Right ventricle myocardium superior (tissue), 1 donor: ENCODE measurements around the gene LOXL1. TPM values are rescaled to one million over a fixed set of nuclear protein-coding genes. Genes with fewer than 3 reads are reported as not detected.
A peak's percentile ranks its signal among the peaks of the same experiment; 100 is the strongest.

Source experiments
- ATAC-seq: fragments of 200-7000 bp; cut with Tn5 transposase; one replicate; pipeline ENCODE4 v1.9.1; 2020; ENCODE audit warnings: mild to moderate bottlenecking; ENCODE audit not compliant: poor library complexity
- DNase-seq: peaks from one replicate; pipeline ENCODE4 v3.0.0-alpha.2; 2020
- intact Hi-C: fragments of 100-400 bp; cut with DNase I; formaldehyde crosslinking; loops from one replicate; pipeline ENCODE4 v1.11.2; 2022
- long read RNA-seq: library from polyadenylated mRNA; unstranded; transcript quantifications from one replicate; pipeline ENCODE4 v2.0.0, GENCODE V29; 2021
- total RNA-seq: library from RNA; stranded (reverse); fragmentation: NEBNext Ultra II Directional; extraction: Animal tissue kit (Norgen Biotek cat#: 25700); gene quantifications from one replicate; pipeline ENCODE4 v1.2.1, GENCODE V29; 2021
- donor health status: DM: no; HTN: yes; CAD: no; lungs with severe emphysema.

LOXL1 gene, protein sequence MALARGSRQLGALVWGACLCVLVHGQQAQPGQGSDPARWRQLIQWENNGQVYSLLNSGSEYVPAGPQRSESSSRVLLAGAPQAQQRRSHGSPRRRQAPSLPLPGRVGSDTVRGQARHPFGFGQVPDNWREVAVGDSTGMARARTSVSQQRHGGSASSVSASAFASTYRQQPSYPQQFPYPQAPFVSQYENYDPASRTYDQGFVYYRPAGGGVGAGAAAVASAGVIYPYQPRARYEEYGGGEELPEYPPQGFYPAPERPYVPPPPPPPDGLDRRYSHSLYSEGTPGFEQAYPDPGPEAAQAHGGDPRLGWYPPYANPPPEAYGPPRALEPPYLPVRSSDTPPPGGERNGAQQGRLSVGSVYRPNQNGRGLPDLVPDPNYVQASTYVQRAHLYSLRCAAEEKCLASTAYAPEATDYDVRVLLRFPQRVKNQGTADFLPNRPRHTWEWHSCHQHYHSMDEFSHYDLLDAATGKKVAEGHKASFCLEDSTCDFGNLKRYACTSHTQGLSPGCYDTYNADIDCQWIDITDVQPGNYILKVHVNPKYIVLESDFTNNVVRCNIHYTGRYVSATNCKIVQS
- total RNA-seq, result 14.6 TPM
- long read RNA-seq, transcript LOXL1-201 (7 exons, 2,351 nt), result major isoform, 56 of 61 reads
- long read RNA-seq, partial matches to known transcripts, result 2 of 61 reads
- long read RNA-seq, other reads (novel, unspliced or antisense), result 3 of 61 reads

- DNase-seq, result peak; percentile 86
- intact Hi-C loops, result no loop called here
- peak; percentile 56 for ATAC-seq
Observed at GRCh38 chr15:73926219-73927002, at the start of gene LOXL1. Gene LOXL1, plus strand, starts transcription at chr15:73926462. Its CDS starts 322 bp downstream, at chr15:73926784.

DNA sequence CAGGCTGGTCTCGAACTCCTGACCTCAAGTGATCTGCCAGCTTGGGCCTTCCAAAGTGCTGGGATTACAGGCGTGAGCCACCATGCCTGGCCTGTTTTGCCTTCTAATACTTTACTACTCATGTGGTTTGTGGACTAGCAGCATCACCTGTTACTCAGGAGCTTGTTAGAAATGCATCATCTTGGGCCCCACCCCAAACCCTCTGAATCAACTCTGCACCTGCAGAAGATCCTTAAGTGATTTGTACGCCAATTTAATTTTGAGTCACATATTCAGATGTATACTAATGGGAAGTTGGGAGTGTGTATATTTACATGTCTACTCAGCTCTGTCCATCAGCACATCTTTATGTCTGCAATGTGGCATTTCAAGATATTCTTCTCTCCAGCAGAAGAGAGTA, 46.8 kb upstream of the LOXL1 start:
- DNase-seq, result no peak
- intact Hi-C loops, result no loop called here
- no peak for ATAC-seq

DNA sequence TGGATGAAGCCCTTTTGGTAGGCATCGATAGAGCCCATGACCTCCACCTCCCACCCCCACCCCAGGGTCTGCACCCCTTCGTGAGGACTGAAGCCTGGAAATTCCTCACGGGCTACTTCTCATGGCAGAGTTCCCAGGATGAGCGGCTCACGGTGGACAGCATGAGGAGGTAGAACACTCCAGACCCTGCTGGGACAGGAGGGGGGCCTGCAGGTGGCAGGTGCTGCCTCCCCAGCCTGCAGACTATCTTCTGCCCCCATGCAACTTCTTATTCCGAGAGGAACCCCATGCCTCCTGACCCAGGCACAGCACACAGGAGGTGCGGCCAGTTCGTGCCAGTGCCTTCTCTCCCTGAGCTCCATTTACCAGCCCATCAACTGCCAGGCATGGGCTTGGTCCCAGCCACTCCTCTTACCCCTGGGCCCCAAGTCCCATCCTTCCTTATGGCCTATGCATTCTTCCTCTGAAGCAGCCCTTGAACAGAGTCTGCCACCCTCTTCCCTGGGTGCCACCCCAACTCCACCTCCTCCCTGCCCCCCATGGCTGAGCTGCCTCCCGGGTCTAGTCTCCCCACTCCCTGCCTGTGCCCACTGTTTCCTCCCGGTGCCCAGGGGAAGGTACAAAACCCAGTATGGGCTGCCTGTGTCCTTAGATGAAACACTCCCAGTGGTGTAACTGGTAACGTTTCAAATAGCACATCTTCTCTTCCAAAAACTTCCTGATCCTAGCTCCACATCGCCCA, 44.5 kb upstream of the LOXL1 start:
- no peak for ATAC-seq
- intact Hi-C loops, result no loop called here
- DNase-seq, result no peak

- intact Hi-C loops, result no loop called here
- no peak for ATAC-seq
- no peak for DNase-seq
Observed at GRCh38 chr15:73882761-73883419, 43.4 kb upstream of the LOXL1 start.

GRCh38 chr15:73884159-73884558, 42.1 kb upstream of the LOXL1 start:
- intact Hi-C loops, result no loop called here
- ATAC-seq, result no peak
- no peak for DNase-seq

- intact Hi-C loops, result no loop called here
- ATAC-seq, result no peak
- DNase-seq, result no peak
Observed at GRCh38 chr15:73885954-73886700, 40.1 kb upstream of the LOXL1 start.

DNA sequence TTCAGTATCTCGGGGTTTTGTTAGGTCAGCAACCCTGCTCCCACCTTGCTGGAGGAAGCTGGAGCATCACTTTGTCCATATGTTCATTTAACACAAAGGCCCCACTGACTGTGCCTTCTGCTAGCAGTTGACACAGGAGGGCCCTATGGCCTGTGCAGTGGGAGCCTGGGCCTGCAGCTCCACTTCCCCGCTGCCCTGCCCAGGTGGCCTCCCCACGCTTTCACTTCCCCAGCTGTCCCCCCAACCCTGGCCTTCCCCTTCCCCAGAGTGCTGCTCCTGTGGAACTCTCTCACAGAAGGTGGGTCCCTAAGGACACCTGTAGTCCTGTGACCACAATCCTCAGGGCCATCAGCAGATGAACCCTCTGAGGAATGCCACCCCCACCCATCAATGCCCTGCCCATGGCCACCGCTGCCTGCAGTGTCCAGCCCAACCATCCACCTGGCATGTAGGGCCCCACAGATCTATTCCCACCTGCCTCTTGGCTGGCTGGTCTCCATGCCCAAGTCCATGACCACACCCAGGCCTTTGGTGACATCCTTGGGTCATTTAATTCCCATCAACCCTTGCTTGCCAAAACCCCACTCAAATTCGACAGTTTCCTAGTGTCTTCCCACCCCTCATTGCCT, 39.4 kb upstream of the LOXL1 start:
- DNase-seq (no peak), ATAC-seq (no peak)
- intact Hi-C loops, result no loop called here

DNA sequence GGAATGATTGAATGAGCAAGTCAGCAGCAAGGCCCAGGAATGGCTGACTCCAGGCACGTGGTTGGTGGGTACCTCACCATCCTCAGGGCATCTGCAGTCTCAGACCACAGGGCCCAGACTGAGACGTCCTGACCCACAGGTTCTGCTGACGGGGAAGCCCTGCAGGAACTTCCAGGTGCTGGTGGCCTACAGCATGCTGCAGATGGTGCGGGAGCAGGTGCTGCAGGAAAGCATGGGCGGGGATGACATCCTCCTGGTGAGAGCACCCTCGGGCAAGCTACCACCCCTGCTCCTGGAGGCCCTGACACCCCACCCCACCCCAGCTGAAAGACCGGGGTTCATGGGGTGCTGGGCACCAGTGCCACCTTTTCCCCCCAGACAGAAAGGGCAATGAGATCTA, 38.8 kb upstream of the LOXL1 start:
- DNase-seq (no peak), ATAC-seq (no peak)
- intact Hi-C loops, result no loop called here

DNA sequence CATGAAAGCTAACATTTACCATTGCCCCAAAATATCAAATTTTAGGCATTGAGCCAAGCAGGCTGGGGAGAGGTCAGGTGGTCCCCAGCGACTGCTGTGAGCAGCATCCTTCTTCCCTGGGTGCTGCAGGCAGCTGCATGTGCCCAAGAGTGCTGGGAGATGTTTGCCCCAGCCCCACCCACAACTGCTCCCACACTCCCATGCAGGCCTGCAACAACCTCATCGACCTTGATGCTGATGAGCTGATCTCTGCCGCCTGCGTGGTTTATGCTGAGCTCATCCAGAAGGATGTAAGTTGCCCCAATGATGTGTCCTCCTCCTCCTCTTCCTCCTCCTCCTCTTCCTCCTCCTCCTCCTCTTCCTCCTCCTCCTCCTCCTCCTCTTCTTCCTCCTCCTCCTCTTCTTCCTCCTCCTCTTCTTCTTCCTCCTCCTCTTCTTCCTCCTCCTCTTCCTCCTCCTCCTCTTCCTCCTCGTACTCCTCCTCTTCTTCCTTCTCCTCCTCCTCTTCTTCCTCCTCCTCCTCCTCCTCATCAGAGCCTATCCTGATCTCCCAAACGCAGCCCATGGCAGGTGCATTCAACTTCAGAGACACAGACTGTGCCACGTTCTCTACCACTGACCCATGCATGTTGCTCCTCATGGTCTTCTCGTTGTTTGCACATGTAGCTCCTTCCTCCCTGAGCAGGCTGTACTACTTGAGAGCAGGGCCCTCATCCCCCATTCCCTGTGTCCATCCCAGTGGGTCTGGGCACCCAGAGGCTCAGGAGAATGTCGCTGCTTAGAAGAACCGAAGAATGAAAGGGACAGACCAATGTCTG, 37.8 kb upstream of the LOXL1 start:
- intact Hi-C loops, result no loop called here
- DNase-seq (no peak), ATAC-seq (no peak)

GRCh38 chr15:73889053-73889761, 37.1 kb upstream of the LOXL1 start:
- ATAC-seq (no peak), DNase-seq (no peak)
- intact Hi-C loops, result no loop called here

DNA sequence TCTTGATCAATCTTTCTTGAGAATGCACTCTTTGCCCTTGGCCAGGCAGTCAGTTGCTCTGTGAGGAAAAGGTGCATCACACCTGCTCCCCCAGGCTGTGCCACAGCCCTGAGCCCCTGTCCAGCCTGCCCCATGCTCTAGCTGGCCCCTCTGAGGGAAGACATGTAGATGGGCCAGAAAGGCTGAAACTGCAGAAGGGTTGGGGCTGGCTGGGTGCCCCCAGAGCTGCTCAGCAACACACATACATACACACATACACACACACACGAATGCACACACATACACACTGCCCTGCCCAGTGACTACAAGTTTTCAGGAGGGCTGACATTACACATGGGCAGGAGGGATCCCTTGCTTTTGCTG, 36.5 kb upstream of the LOXL1 start:
- intact Hi-C loops, result no loop called here
- DNase-seq, result no peak
- no peak for ATAC-seq

- no peak for ATAC-seq
- intact Hi-C loops, result no loop called here
- DNase-seq, result no peak
Observed at GRCh38 chr15:73891328-73892315, 34.6 kb upstream of the LOXL1 start.

GRCh38 chr15:73892446-73893226, 33.6 kb upstream of the LOXL1 start:
- no peak for DNase-seq
- no peak for ATAC-seq
- intact Hi-C loops, result no loop called here

DNA sequence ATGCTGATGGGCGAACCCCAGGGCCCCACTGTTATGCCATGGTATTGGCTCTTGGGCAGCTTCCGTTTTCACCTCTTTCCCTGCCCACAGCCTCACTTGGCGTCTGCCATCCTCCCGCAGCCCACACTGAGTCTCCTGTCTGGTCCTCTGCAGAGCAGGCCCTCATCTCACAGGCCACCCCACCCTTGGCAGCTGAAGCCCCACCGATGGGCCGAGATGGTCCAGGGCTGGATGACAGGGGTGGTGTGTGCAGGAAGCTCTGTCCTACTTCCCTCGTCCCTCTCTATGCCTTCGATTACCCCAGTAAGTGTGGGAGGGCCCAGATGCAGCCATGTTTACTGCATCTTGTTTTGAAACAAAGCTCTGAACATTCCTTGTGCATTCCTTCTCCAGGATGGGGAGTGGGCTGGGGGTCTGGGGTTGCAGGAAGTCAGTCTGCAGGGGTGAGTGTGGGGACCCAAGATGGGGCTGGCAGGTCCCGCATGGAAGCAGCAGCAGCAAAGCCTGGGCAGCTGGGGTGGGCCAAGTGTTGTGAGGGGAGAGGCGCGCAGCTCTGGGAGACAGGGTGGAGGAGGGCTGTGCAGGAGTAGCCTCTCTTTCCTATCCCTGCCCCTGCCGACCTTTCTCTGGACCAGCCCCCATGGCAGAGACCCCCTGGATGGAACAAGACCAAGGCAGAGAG, 32.0 kb upstream of the LOXL1 start:
- ATAC-seq (no peak), DNase-seq (no peak)
- intact Hi-C loops, result no loop called here
